WTC11 (cell line): Measurements from ENCODE around the gene RHBDD1. TPM values are rescaled to one million over a fixed set of nuclear protein-coding genes. Genes with fewer than 3 reads are reported as not detected.

ENCODE experiments used
- ATAC-seq: fragments of 200-7000 bp; cut with Tn5 transposase; 2 replicates; pipeline ENCODE4 v1.10.0; 2021; ENCODE audit warnings: mild to moderate bottlenecking, moderate library complexity
- CTCF ChIA-PET: fragments of 300-600 bp; sonication (Branson Sonifier 250); formaldehyde crosslinking; loops from one replicate; lab custom pipeline; 2021; ENCODE audit warnings: antibody characterized with exemption; lab: Charles Lee
- POLR2A ChIA-PET: fragments of 350-600 bp; sonication (Branson Sonifier 250); formaldehyde crosslinking; loops from one replicate; lab custom pipeline; 2021; ENCODE audit warnings: antibody characterized with exemption; lab: Charles Lee
- DNase-seq: peaks from one replicate; pipeline ENCODE4 v3.0.0; 2021; ENCODE audit warnings: low spot score
- H3K27ac Mint-ChIP-seq: 2 replicates; pipeline ENCODE4 v1.8.0; 2021; ENCODE audit warnings: mixed read lengths
- H3K27me3 Mint-ChIP-seq: 2 replicates; pipeline ENCODE4 v1.8.0; 2021; ENCODE audit warnings: low read depth, mild to moderate bottlenecking, moderate library complexity, mixed read lengths
- H3K36me3 Mint-ChIP-seq: 2 replicates; pipeline ENCODE4 v1.8.0; 2021; ENCODE audit warnings: mixed read lengths
- H3K4me1 Mint-ChIP-seq: 2 replicates; pipeline ENCODE4 v1.8.0; 2022; ENCODE audit warnings: mixed read lengths
- H3K4me3 Mint-ChIP-seq: 2 replicates; pipeline ENCODE4 v1.8.0; 2021; ENCODE audit warnings: mild to moderate bottlenecking, moderate library complexity, mixed read lengths
- H3K9me3 Mint-ChIP-seq: 2 replicates; pipeline ENCODE4 v1.8.0; 2021; ENCODE audit warnings: mixed read lengths
- ATF1 ChIP-seq: sonication (generic); formaldehyde crosslinking; IDR thresholded peaks from 2 replicates; pipeline ENCODE4 v1.8.1; 2023; ENCODE audit warnings: mild to moderate bottlenecking, moderate library complexity, missing genetic modification reagents
- CDX4 ChIP-seq: fragments of 250-450 bp; sonication (Bioruptor Pico); IDR thresholded peaks from 2 replicates; pipeline ENCODE4 v1.9.0; 2021; ENCODE audit warnings: moderate library complexity, mild to moderate bottlenecking, inconsistent platforms, borderline replicate concordance
- CREM ChIP-seq: sonication (generic); formaldehyde crosslinking; IDR thresholded peaks from 2 replicates; pipeline ENCODE4 v1.8.1; 2022; ENCODE audit warnings: mild to moderate bottlenecking, missing genetic modification reagents, moderate library complexity
- E2F1 ChIP-seq: sonication (generic); formaldehyde crosslinking; IDR thresholded peaks from 2 replicates; pipeline ENCODE4 v1.8.0; 2022; ENCODE audit warnings: mild to moderate bottlenecking, missing genetic modification reagents
- E2F4 ChIP-seq: sonication (generic); formaldehyde crosslinking; IDR thresholded peaks from 2 replicates; pipeline ENCODE4 v1.8.1; 2022; ENCODE audit warnings: low read depth, mild to moderate bottlenecking, moderate library complexity, missing genetic modification reagents, borderline replicate concordance
- ELF4 ChIP-seq: sonication (generic); formaldehyde crosslinking; IDR thresholded peaks from 2 replicates; pipeline ENCODE4 v1.8.1; 2022; ENCODE audit warnings: low read depth, mild to moderate bottlenecking, moderate library complexity, missing genetic modification reagents
- ESRRA ChIP-seq: sonication (generic); formaldehyde crosslinking; IDR thresholded peaks from 2 replicates; pipeline ENCODE4 v1.8.1; 2022; ENCODE audit warnings: mild to moderate bottlenecking, missing genetic modification reagents, borderline replicate concordance
- ETV6 ChIP-seq: sonication (generic); formaldehyde crosslinking; IDR thresholded peaks from 2 replicates; pipeline ENCODE4 v1.8.1; 2022; ENCODE audit warnings: mild to moderate bottlenecking, missing genetic modification reagents
- JUN ChIP-seq: sonication (generic); formaldehyde crosslinking; IDR thresholded peaks from 2 replicates; pipeline ENCODE4 v1.8.0; 2023; ENCODE audit warnings: mild to moderate bottlenecking, missing genetic modification reagents
- MAX ChIP-seq: sonication (generic); formaldehyde crosslinking; IDR thresholded peaks from 2 replicates; pipeline ENCODE4 v1.8.0; 2022; ENCODE audit warnings: mild to moderate bottlenecking, missing genetic modification reagents
- NR1H2 ChIP-seq: sonication (generic); formaldehyde crosslinking; IDR thresholded peaks from 2 replicates; pipeline ENCODE4 v1.9.0; 2021; ENCODE audit warnings: mild to moderate bottlenecking, moderate library complexity, missing genetic modification reagents
- SOX15 ChIP-seq: fragments of 250-450 bp; sonication (Bioruptor Pico); IDR thresholded peaks from 2 replicates; pipeline ENCODE4 v1.9.0; 2021; ENCODE audit warnings: mild to moderate bottlenecking
- TCF7 ChIP-seq: sonication (generic); formaldehyde crosslinking; IDR thresholded peaks from 2 replicates; pipeline ENCODE4 v1.8.0; 2022; ENCODE audit warnings: mild to moderate bottlenecking, low read depth, missing genetic modification reagents, moderate library complexity
- ZBTB21 ChIP-seq: sonication (generic); formaldehyde crosslinking; IDR thresholded peaks from 2 replicates; pipeline ENCODE4 v1.8.1; 2023; ENCODE audit warnings: mild to moderate bottlenecking, missing genetic modification reagents, borderline replicate concordance
- ZNF416 ChIP-seq: fragments of 250-450 bp; sonication (Bioruptor Pico); IDR thresholded peaks from 2 replicates; pipeline ENCODE4 v1.9.0; 2021; ENCODE audit warnings: mild to moderate bottlenecking, inconsistent platforms
- ZNF425 ChIP-seq: fragments of 250-450 bp; sonication (Bioruptor Pico); conservative IDR thresholded peaks from 2 replicates; pipeline ENCODE4 v1.9.0; 2021; ENCODE audit warnings: mild to moderate bottlenecking
- ZNF512 ChIP-seq: sonication (generic); formaldehyde crosslinking; IDR thresholded peaks from 2 replicates; pipeline ENCODE4 v1.8.1; 2022; ENCODE audit warnings: missing genetic modification reagents, borderline replicate concordance
- ZNF532 ChIP-seq: fragments of 250-450 bp; sonication (Bioruptor Pico); IDR thresholded peaks from 2 replicates; pipeline ENCODE4 v1.9.0; 2021; ENCODE audit warnings: mild to moderate bottlenecking, borderline replicate concordance
- total RNA-seq: library from RNA; stranded (reverse); gene quantifications from 3 replicates; pipeline ENCODE4 v1.2.3, GENCODE V29; 2021

RHBDD1 gene
- total RNA-seq, 1 experiment from 2014 or later, result 25.7 TPM

GRCh38 chr2:226943862-226944620 lies 108.2 kb downstream of the RHBDD1 start:
- TF ChIP-seq ETV6 (CRISPR knock-in tag), result no peak
- TF ChIP-seq E2F4 (CRISPR knock-in tag), result no peak
- no peak for TF ChIP-seq TCF7 (CRISPR knock-in tag)
- POLR2A ChIA-PET, result no interaction called here
- Mint-ChIP-seq H3K27ac (no peak overlapping the region), H3K27me3 (no peaks in the 10 kb centered on the region), H3K36me3 (peaks cover 21% of the 10 kb centered on the region), H3K4me3 (no peak overlapping the region), H3K9me3 (peaks cover 21% of the 10 kb centered on the region), H3K4me1 (no peaks in the 10 kb centered on the region)
- CTCF ChIA-PET, result no interaction called here
- no peak for ATAC-seq
- DNase-seq, result no peak

GRCh38 chr2:226953206-226953605 lies 117.4 kb downstream of the RHBDD1 start:
- CTCF ChIA-PET, result interaction anchor here (0.6 to 0.7 kb wide), 2 partner anchors 10 to 1288 kb away, joined by 3 read pairs; no protein-coding TSS in a partner anchor
- TF ChIP-seq CDX4 (CRISPR knock-in tag) (no peak), ATF1 (CRISPR knock-in tag) (no peak), NR1H2 (CRISPR knock-in tag) (no peak), ZNF425 (CRISPR knock-in tag) (no peak), SOX15 (CRISPR knock-in tag) (no peak)
- H3K27ac Mint-ChIP-seq, result no peak overlapping the region
- H3K4me3 Mint-ChIP-seq, result no peak overlapping the region
- DNase-seq (no peak), ATAC-seq (no peak)
- H3K27me3 Mint-ChIP-seq, result no peaks in the 10 kb centered on the region
- POLR2A ChIA-PET, result no interaction called here
- H3K9me3 Mint-ChIP-seq, result peaks cover 8% of the 10 kb centered on the region
- H3K4me1 Mint-ChIP-seq, result peaks cover 6% of the 10 kb centered on the region
- no peaks in the 10 kb centered on the region for H3K36me3 Mint-ChIP-seq

- Mint-ChIP-seq H3K9me3 (peaks cover 13% of the 10 kb centered on the region), H3K27me3 (no peaks in the 10 kb centered on the region), H3K4me3 (no peak overlapping the region), H3K27ac (no peak overlapping the region), H3K4me1 (peaks cover 6% of the 10 kb centered on the region), H3K36me3 (no peaks in the 10 kb centered on the region)
- ChIA-PET POLR2A (no interaction called here), CTCF (interaction anchor here (0.6 kb wide), 1 partner anchor 1289 kb away, joined by 3 read pairs; no protein-coding TSS in a partner anchor)
- DNase-seq (no peak), ATAC-seq (no peak)
- TF ChIP-seq ZNF512 (CRISPR knock-in tag) (no peak), ETV6 (CRISPR knock-in tag) (no peak), ZBTB21 (CRISPR knock-in tag) (no peak), MAX (CRISPR knock-in tag) (no peak), CREM (CRISPR knock-in tag) (no peak), ZNF532 (CRISPR knock-in tag) (no peak), ESRRA (CRISPR knock-in tag) (no peak), ELF4 (CRISPR knock-in tag) (no peak), JUN (no peak), E2F1 (CRISPR knock-in tag) (no peak), ZNF416 (CRISPR knock-in tag) (no peak), CDX4 (CRISPR knock-in tag) (no peak)
Measured at GRCh38 chr2:226953826-226954225, 118.0 kb downstream of the RHBDD1 start.
